Heart right ventricle (tissue), 16 donors: Measurements from ENCODE around the gene ENGASE. TPM values are rescaled to one million over a fixed set of nuclear protein-coding genes. Genes with fewer than 3 reads are reported as not detected.

Source experiments
- ATAC-seq, 8 donors: fragments of 200-7000 bp; cut with Tn5 transposase; one replicate each; pipeline ENCODE4 v1.9.1; 2020; ENCODE audit warnings: mild to moderate bottlenecking in 8 of 8, moderate library complexity in 8 of 8, moderate number of reproducible peaks in 1 of 8
- DNase-seq, 2 donors: peaks; one replicate each; pipeline ENCODE4 v3.0.0-alpha.2; 2020
- H3K27ac ChIP-seq, 10 donors: fragments of 200-600 bp; sonication (generic) in 2 of 10; one replicate each; pipeline versions ENCODE4 v1.5.0 to v1.8.0; 2020 to 2022; ENCODE audit warnings: mild to moderate bottlenecking in 3 of 10
- H3K27me3 ChIP-seq, 7 donors: fragments of 200-600 bp; one replicate each; pipeline ENCODE4 v1.8.0; 2021 to 2022; ENCODE audit warnings: mild to moderate bottlenecking in 2 of 7
- H3K36me3 ChIP-seq, 9 donors: fragments of 200-600 bp; sonication (generic) in 1 of 9; one replicate each; pipeline versions ENCODE4 v1.5.0 to v1.8.0; 2020 to 2022; ENCODE audit warnings: mild to moderate bottlenecking in 2 of 9
- H3K4me1 ChIP-seq, 9 donors: fragments of 200-600 bp; sonication (generic) in 1 of 9; one replicate each; pipeline versions ENCODE4 v1.5.0 to v1.8.0; 2020 to 2022; ENCODE audit warnings: mild to moderate bottlenecking in 4 of 9
- H3K4me3 ChIP-seq, 10 donors: fragments of 200-600 bp; sonication (generic) in 2 of 10; one replicate each; pipeline versions ENCODE4 v1.5.0 to v1.8.0; 2020 to 2022; ENCODE audit warnings: mild to moderate bottlenecking in 7 of 10, moderate library complexity in 2 of 10
- H3K9me3 ChIP-seq, 11 donors: fragments of 200-600 bp in 10 of 11; sonication (generic) in 2 of 11; one replicate each; pipeline versions ENCODE4 v1.5.0 to v1.8.0; 2013 to 2022; ENCODE audit warnings: mild to moderate bottlenecking in 2 of 11, control low read depth in 1 of 11, moderate library complexity in 1 of 11
- CTCF ChIP-seq, 9 donors: fragments of 200-600 bp; sonication (generic) in 2 of 9; IDR thresholded peaks; one replicate each; pipeline versions ENCODE4 v1.5.0 to v1.8.0; 2021 to 2022; ENCODE audit warnings: antibody characterized with exemption in 9 of 9, mild to moderate bottlenecking in 5 of 9, moderate library complexity in 1 of 9
- WGBS, 2 donors: extraction: QIAGEN DNeasy Blood & Tissue Kit; methylation state at CpG; one replicate each; pipeline ENCODE4 v1.1.7; 2013; ENCODE audit warnings: inconsistent platforms in 1 of 2; 5-methylcytosine and 5-hydroxymethylcytosine counted together
- intact Hi-C, 10 donors: fragments of 100-400 bp; cut with DNase I; formaldehyde crosslinking; loops; one replicate each; pipeline versions ENCODE4 v1.11.1 to v1.14.2; 2022
- polyA plus RNA-seq, 2 donors: library from polyadenylated mRNA; stranded (reverse); fragments of 200-250 nt; gene quantifications; one replicate each; pipeline ENCODE4 v1.2.3, GENCODE V29; 2013
- total RNA-seq, 10 donors: library from RNA; stranded (reverse); fragmentation: NEBNext Ultra II Directional in 3 of 10; extraction: Animal tissue kit (Norgen Biotek cat#: 25700) in 3 of 10; gene quantifications; one replicate each; pipeline versions ENCODE4 v1.2.1 to v1.2.4, GENCODE V29; 2021 to 2023
- donor health status: Arrhythmogenic right ventricular cardiomyopathy.
- donor health status: ischemic (EF 13 %, LVEDD 7.1; RV severe dilation, severe dysfunction).
- donor health status: healthy with polysubstance abuse.
- donor health status: DM: no; HTN: yes; CAD: no.
- donor health status: DM: no; HTN: no; CAD: no.
- donor health status: ischemic (EF 25% LVEDD 6.9; RV normal size, moderate dysfunction).
- donor health status: ischemic (EF 25% LVEDD 5.7; RV mildly dilated, moderate dysfunction).
- donor health status: healthy.
- donor health status: DM: yes; HTN: yes; CAD: no.
- donor health status: Ischemic cardiomyopathy.
- donor health status: ischemic (EF 35%, LVEDD 5.7; RV mildly dilated, moderate dysfunction).
- donor health status: nonischemic (EF 11% LVEDD 7.7; RV severe dilation, severe dysfunction).
- donor health status: DM: yes; HTN: yes; CAD: no.
- donor health status: PGD.
- donor health status: ischemic (EF 29% LVEDD 5.4; RV normal size, mild dysfunction).
- donor health status: nonischemic (EF 23%, LVEDD 6.1; RV moderate dilation, normal function).

The ENGASE gene
- total and polyA plus RNA-seq, 12 donors = 9.7 to 54.1 (median 26.6) TPM

- Histone ChIP-seq H3K9me3 (no peaks in the 10 kb centered on the region), H3K36me3 (peaks cover 0 to 14% (median 0%) of the 10 kb centered on the region in 9 donors), H3K4me3 (no peak overlapping the region), H3K4me1 (peaks cover 13 to 49% (median 26%) of the 10 kb centered on the region in 9 donors), H3K27ac (no peak overlapping the region), H3K27me3 (no peaks in the 10 kb centered on the region)
- intact Hi-C loops = loop anchor here in 6 of 10 donors (2.0 to 10.0 kb wide), 4 partner anchors 18 to 352 kb away; partner anchors contain the start of gene C1QTNF1 (in 1 of the 6)
- DNase-seq = peak; percentile 63 to 73
- 63 to 64% methylated on average over 13 of the region's 13 CpGs for WGBS, 2 donors
- peak; percentile 74 to 87 (median 83) for TF ChIP-seq CTCF (IDR thresholded peaks at IDR 0.05)
- peak in 5 of 8 donors; percentile 13 to 43 (median 31) for ATAC-seq
Measured at GRCh38 chr17:79042421-79043190, 32.0 kb upstream of the ENGASE start.

GRCh38 chr17:79043191-79043930 lies 31.3 kb upstream of the ENGASE start:
- WGBS, 2 donors = 92 to 93% methylated on average over 10 of the region's 10 CpGs
- intact Hi-C loops = loop anchor here in 6 of 10 donors (2.0 to 10.0 kb wide), 4 partner anchors 19 to 351 kb away; partner anchors contain the start of gene C1QTNF1 (in 1 of the 6)
- Histone ChIP-seq H3K36me3 (peaks cover 0 to 22% (median 0%) of the 10 kb centered on the region in 9 donors), H3K4me1 (peaks cover 15 to 48% (median 32%) of the 10 kb centered on the region in 9 donors), H3K27ac (no peak overlapping the region), H3K4me3 (no peak overlapping the region), H3K27me3 (no peaks in the 10 kb centered on the region), H3K9me3 (no peaks in the 10 kb centered on the region)
- TF ChIP-seq CTCF (IDR thresholded peaks at IDR 0.05) = no peak
- DNase-seq = no peak
- no peak for ATAC-seq

GRCh38 chr17:79043931-79044320 lies 30.7 kb upstream of the ENGASE start:
- no peak for DNase-seq
- Histone ChIP-seq H3K27me3 (no peaks in the 10 kb centered on the region), H3K4me1 (peaks cover 15 to 45% (median 32%) of the 10 kb centered on the region in 9 donors), H3K4me3 (no peak overlapping the region), H3K27ac (no peak overlapping the region), H3K36me3 (peaks cover 0 to 25% (median 5%) of the 10 kb centered on the region in 9 donors), H3K9me3 (no peaks in the 10 kb centered on the region)
- ATAC-seq = no peak
- 76 to 79% methylated on average over 12 of the region's 12 CpGs for WGBS, 2 donors
- intact Hi-C loops = loop anchor here in 6 of 10 donors (2.0 to 10.0 kb wide), 4 partner anchors 19 to 351 kb away; partner anchors contain the start of gene C1QTNF1 (in 1 of the 6)
- TF ChIP-seq CTCF (IDR thresholded peaks at IDR 0.05) = no peak

GRCh38 chr17:79044462-79044861 lies 30.2 kb upstream of the ENGASE start:
- H3K4me3 ChIP-seq = no peak overlapping the region
- peaks cover 15 to 48% (median 32%) of the 10 kb centered on the region in 9 donors for H3K4me1 ChIP-seq
- no peaks in the 10 kb centered on the region for H3K9me3 ChIP-seq
- TF ChIP-seq CTCF (IDR thresholded peaks at IDR 0.05) = no peak
- WGBS, 2 donors = 90 to 92% methylated on average over 11 of the region's 11 CpGs
- intact Hi-C loops = loop anchor here in 4 of 10 donors (10.0 kb wide), 2 partner anchors 50 to 350 kb away; no protein-coding TSS in a partner anchor
- no peak for DNase-seq
- H3K27me3 ChIP-seq = no peaks in the 10 kb centered on the region
- H3K36me3 ChIP-seq = peaks cover 0 to 24% (median 5%) of the 10 kb centered on the region in 9 donors
- ATAC-seq = no peak
- no peak overlapping the region for H3K27ac ChIP-seq
